Activated T-cell treated with anti-CD3 and anti-CD28 coated beads, Interleukin-2, amount 50 U/mL, for 72 hours (primary cell): ENCODE measurements around the gene TUBE1. TPM values are rescaled to one million over a fixed set of nuclear protein-coding genes. Genes with fewer than 3 reads are reported as not detected.

Experiments
- ATAC-seq, 2 donors: fragments of 150-1000 bp; cut with Tn5 transposase; replicated peaks in 1 of 2; 2 replicates each; pipeline ENCODE4 v1.10.0; 2021; ENCODE audit warnings: moderate library complexity in 2 of 2, mild to moderate bottlenecking in 1 of 2
- DNase-seq, 2 donors: peaks; one replicate each; pipeline ENCODE4 v3.0.0; 2021 to 2022; ENCODE audit warnings: mixed read lengths in 1 of 2
- H3K27ac Mint-ChIP-seq: one replicate; pipeline ENCODE4 v1.8.0; 2022; ENCODE audit warnings: mild to moderate bottlenecking, moderate library complexity, mixed read lengths
- H3K27me3 Mint-ChIP-seq: one replicate; pipeline ENCODE4 v1.8.0; 2022; ENCODE audit warnings: low read depth, mixed read lengths
- H3K36me3 Mint-ChIP-seq, 2 donors: one replicate each; pipeline ENCODE4 v1.8.0; 2022; ENCODE audit warnings: mixed read lengths in 2 of 2, mild to moderate bottlenecking in 1 of 2; ENCODE audit not compliant: insufficient read depth in 2 of 2
- H3K4me1 Mint-ChIP-seq: one replicate; pipeline ENCODE4 v1.8.0; 2022; ENCODE audit warnings: low read depth, mixed read lengths
- H3K4me3 Mint-ChIP-seq, 2 donors: one replicate each; pipeline ENCODE4 v1.8.0; 2022; ENCODE audit warnings: mild to moderate bottlenecking in 2 of 2, mixed read lengths in 2 of 2, moderate library complexity in 2 of 2
- H3K9me3 Mint-ChIP-seq, 2 donors: one replicate each; pipeline ENCODE4 v1.8.0; 2022; ENCODE audit warnings: mixed read lengths in 2 of 2
- total RNA-seq, 2 donors: library from RNA; stranded (reverse); gene quantifications; one replicate each; pipeline ENCODE4 v1.2.3, GENCODE V29; 2022

The TUBE1 gene, protein sequence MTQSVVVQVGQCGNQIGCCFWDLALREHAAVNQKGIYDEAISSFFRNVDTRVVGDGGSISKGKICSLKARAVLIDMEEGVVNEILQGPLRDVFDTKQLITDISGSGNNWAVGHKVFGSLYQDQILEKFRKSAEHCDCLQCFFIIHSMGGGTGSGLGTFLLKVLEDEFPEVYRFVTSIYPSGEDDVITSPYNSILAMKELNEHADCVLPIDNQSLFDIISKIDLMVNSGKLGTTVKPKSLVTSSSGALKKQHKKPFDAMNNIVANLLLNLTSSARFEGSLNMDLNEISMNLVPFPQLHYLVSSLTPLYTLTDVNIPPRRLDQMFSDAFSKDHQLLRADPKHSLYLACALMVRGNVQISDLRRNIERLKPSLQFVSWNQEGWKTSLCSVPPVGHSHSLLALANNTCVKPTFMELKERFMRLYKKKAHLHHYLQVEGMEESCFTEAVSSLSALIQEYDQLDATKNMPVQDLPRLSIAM
- 10 to 100 TPM; 66.4 to 76.6 TPM for total RNA-seq

DNA sequence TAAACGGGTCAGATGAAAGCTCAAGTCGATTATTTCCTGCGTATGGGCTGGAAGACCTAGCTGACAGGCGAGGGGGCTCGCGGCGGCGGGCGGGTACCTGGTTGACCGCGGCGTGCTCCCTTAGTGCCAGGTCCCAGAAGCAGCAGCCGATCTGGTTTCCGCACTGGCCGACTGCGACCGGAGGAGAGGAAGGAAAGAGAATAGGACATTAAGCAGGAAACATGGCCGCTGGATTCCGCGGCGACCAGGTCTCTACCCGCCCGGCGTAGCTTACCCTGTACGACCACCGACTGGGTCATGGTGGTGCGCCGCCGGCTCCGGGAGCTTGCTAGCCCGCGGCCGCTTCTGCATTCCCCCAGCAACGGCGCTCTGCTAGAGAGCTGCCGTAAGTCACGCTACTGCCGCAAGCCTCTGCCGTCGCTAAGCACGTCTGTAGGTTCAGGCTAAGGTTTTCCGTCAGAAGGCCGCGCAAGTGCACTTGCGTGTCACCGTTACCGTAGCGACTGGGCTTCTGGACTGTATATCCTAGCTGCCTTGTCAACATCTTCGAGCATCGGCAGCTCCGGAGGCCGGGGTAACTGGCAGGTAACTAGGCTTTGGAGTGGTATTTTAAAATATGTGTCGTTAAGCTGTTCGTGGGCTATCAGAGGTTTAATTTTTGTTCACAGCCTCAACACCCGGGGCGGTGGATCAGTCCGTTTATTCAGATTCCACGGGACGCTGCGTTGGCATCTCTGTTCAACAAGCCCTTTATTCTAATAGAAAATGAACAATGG lies at the start of gene TUBE1, which contains the start of gene FAM229B:
TUBE1 (minus strand) TSS at position 347 of the 776 bp plus-strand sequence; CDS start at position 299, 48 bp downstream.
FAM229B (plus strand) TSS at position 456 of the 776 bp plus-strand sequence. CDS start 11,693 bp downstream, outside the sequence.
- no peaks in the 10 kb centered on the region for H3K9me3 Mint-ChIP-seq
- peaks cover 1 to 8% of the 10 kb centered on the region in 2 donors for H3K36me3 Mint-ChIP-seq
- ATAC-seq: peak; percentile 97 to 98
- no peak within 1 kb of the TSS for H3K27ac Mint-ChIP-seq
- peaks cover 14% of the 10 kb centered on the region for H3K27me3 Mint-ChIP-seq
- no peak within 1 kb of the TSS for H3K4me3 Mint-ChIP-seq
- H3K4me1 Mint-ChIP-seq: peaks cover 10% of the 10 kb centered on the region
- DNase-seq: peak; percentile 88 to 94

DNA sequence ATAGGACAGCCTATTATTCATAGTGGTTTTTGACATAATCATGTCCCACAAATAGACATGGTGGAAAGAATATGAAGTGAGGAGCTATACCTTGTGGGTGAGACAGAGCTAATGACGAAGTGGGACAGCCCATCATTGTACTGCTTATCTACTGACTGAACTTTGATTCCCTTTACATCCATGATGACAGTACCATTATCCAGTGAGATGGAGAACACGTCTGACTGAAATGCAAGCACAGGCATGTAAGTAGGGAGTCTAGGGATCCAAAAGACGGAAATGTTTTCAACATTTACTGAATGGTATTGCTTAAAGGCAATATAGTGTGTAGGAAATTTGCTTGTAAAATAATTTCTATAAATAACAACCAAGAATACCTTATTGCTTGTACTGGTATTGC lies 43.6 kb upstream of the TUBE1 start:
- no peaks in the 10 kb centered on the region for H3K36me3 Mint-ChIP-seq
- H3K27me3 Mint-ChIP-seq: peaks cover 15% of the 10 kb centered on the region
- H3K4me3 Mint-ChIP-seq: no peak overlapping the region
- DNase-seq (no peak), ATAC-seq (no peak)
- H3K4me1 Mint-ChIP-seq: peaks cover 6% of the 10 kb centered on the region
- H3K9me3 Mint-ChIP-seq: no peaks in the 10 kb centered on the region
- H3K27ac Mint-ChIP-seq: no peak overlapping the region

DNA sequence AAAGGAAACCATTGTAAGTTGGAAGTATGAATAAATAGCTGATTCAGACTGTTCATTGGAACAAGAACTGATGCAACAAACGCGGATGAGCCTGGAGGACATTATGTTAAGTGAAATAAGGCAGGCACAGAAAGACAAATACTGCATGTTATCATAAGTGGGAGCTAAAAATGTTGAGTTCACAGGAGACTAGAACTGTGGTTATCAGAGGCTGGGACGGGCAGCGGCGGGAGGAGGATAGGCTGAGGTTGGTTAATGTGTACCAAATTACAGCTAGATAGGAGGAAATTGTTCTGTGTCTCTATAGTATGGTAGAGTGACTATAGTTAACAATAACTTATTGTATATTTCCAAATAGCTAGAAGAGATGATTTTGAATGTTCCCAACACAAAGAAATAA lies 40.9 kb upstream of the TUBE1 start:
- H3K27ac Mint-ChIP-seq: no peak overlapping the region
- DNase-seq (no peak), ATAC-seq (no peak)
- peaks cover 6% of the 10 kb centered on the region for H3K4me1 Mint-ChIP-seq
- peaks cover 13% of the 10 kb centered on the region for H3K27me3 Mint-ChIP-seq
- no peak overlapping the region for H3K4me3 Mint-ChIP-seq
- H3K36me3 Mint-ChIP-seq: no peaks in the 10 kb centered on the region
- no peaks in the 10 kb centered on the region for H3K9me3 Mint-ChIP-seq

DNA sequence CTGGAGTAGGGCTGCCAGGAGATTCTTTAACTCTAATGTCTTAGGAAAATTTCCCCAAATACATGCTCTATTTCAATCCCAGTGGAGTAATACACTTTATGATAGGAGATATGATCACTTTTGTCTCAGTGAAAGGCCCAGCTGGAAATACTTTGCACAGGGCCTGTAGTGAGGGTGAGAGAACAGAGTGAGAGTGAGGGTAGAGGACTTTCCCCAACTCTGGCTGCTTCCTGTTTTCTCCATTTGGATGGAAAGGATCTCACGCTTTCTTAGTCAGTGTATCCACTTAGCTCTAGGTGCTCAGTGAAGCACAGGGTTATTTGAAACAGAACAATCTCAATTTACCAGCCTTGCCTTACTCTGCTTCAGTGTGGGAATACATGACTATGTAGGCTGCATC lies 36.7 kb upstream of the TUBE1 start:
- Mint-ChIP-seq H3K4me1 (peaks cover 6% of the 10 kb centered on the region), H3K27me3 (peaks cover 13% of the 10 kb centered on the region), H3K36me3 (no peaks in the 10 kb centered on the region), H3K9me3 (no peaks in the 10 kb centered on the region), H3K27ac (no peak overlapping the region), H3K4me3 (no peak overlapping the region)
- ATAC-seq (no peak), DNase-seq (no peak)

DNA sequence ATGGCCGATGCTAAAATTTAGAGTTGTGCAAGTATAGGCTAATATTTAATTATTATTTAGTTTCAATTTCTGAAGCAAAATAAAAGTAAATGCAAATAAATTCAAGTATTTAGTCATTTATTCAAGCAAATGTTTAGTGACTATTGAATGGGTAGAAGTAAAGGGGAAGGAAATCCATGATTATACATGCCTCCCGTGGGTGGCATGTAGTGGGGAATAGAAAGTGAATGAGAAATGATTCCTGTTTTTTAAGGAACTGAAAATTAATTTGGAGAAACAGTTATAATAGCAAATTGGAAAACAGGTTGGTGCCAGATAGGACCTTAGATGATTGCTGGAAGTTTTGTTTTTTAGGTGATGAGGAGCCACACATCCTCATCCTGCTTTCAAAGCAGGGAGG lies 35.5 kb upstream of the TUBE1 start:
- Mint-ChIP-seq H3K4me3 (no peak overlapping the region), H3K36me3 (no peaks in the 10 kb centered on the region), H3K9me3 (no peaks in the 10 kb centered on the region), H3K4me1 (peaks cover 6% of the 10 kb centered on the region), H3K27ac (no peak overlapping the region), H3K27me3 (peaks cover 6% of the 10 kb centered on the region)
- ATAC-seq (no peak), DNase-seq (no peak)

DNA sequence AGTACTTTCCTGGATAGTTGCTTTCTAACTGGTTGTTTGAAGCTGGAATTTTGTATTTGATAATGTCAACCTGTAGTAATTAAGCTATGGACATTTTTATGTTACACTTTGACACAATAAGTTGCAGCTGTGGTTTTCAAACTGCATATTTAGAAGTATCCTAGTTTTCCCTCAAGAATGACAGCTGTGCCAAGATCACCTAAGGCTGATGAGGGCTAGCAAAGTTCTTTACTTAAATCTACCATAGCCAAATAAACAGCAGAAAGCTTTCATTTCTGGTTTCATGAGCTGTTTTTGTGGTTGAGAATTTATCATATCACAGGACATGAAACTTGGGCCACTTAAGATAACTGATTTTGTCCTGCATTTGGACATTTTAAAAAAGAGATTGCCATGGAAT lies 30.8 kb upstream of the TUBE1 start:
- ATAC-seq (no peak), DNase-seq (no peak)
- Mint-ChIP-seq H3K27me3 (no peaks in the 10 kb centered on the region), H3K4me1 (peaks cover 22% of the 10 kb centered on the region), H3K4me3 (no peak overlapping the region), H3K27ac (no peak overlapping the region), H3K9me3 (no peaks in the 10 kb centered on the region), H3K36me3 (no peaks in the 10 kb centered on the region)

DNA sequence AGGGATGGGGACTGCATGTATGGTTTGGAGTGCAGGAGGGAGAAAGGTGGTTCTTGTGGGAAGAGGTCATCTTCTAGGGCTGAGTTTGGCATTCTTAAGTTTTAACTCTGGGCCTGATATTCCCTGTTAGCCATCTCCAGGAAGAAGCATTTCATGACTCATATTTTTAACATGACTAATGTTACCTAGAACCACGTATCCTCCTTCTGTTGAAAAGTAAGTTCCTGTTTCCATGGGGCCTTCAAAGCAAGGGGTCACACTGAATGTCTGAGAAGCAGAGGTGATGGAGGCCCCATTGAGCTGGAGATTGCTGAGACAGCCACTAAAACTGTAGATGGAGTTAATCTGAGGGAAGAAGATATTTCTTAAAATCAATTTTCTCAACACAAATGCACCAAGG lies 30.3 kb upstream of the TUBE1 start:
- Mint-ChIP-seq H3K4me3 (peak overlapping the region; percentile 14 to 56), H3K27ac (no peak overlapping the region), H3K27me3 (peaks cover 3% of the 10 kb centered on the region), H3K36me3 (no peaks in the 10 kb centered on the region), H3K9me3 (no peaks in the 10 kb centered on the region), H3K4me1 (peaks cover 22% of the 10 kb centered on the region)
- peak in 1 of 2 donors; percentile 4 for DNase-seq
- peak; percentile 56 to 86 for ATAC-seq

DNA sequence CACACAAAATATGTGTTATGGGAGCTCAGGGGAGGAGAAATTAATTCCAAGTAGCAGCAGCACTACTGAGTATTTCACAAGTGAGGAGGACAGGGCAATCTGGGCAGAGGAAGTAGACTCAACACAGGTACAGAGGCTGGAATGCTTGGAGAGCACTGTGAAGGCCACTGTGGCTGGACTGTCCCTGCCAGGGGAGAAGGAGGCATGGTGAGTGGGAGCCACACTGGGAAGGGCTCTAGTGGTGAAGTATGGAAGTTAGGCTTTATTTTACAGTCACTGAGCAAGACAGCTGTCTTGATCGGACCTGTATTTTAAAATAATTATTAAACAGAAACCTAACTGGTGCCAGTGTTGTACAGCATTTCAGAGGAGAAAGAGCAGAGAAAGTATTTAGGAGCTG lies 28.9 kb upstream of the TUBE1 start:
- Mint-ChIP-seq H3K4me1 (peaks cover 22% of the 10 kb centered on the region), H3K9me3 (no peaks in the 10 kb centered on the region), H3K27me3 (peaks cover 14% of the 10 kb centered on the region), H3K4me3 (no peak overlapping the region), H3K27ac (no peak overlapping the region), H3K36me3 (no peaks in the 10 kb centered on the region)
- ATAC-seq: no peak
- no peak for DNase-seq

DNA sequence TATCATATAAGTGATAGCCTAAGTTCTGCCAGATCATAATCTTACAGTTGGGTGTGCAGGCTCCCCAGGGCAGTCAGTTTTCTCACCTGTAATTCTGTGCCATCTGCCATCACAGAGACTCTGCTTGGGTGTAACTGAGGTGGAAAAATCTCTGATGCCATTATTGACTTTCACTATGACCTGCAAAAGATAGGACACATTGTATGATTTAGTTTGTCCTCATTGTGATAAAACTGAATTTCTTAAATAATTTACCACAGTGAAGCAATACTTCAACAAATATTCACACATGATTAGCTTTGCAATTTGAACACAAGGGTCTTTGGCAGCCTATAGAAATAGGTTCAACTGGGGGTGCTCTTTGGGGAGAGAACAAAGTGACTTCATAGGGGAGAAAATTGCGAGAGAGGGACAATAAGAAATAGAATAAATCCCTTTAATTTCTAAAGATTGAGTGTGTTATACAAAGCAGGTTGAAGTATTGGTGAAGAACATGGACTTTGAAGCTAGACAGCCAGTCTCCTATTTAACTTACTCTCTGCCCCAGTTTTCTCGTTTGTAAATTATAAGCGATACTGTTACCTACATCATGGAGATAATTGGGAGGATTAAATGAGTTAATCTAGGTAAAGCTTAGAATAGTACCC lies 27.4 kb upstream of the TUBE1 start:
- peaks cover 22% of the 10 kb centered on the region for H3K4me1 Mint-ChIP-seq
- no peak overlapping the region for H3K4me3 Mint-ChIP-seq
- H3K27ac Mint-ChIP-seq: no peak overlapping the region
- DNase-seq (no peak), ATAC-seq (no peak)
- H3K36me3 Mint-ChIP-seq: no peaks in the 10 kb centered on the region
- no peaks in the 10 kb centered on the region for H3K9me3 Mint-ChIP-seq
- H3K27me3 Mint-ChIP-seq: peaks cover 14% of the 10 kb centered on the region

DNA sequence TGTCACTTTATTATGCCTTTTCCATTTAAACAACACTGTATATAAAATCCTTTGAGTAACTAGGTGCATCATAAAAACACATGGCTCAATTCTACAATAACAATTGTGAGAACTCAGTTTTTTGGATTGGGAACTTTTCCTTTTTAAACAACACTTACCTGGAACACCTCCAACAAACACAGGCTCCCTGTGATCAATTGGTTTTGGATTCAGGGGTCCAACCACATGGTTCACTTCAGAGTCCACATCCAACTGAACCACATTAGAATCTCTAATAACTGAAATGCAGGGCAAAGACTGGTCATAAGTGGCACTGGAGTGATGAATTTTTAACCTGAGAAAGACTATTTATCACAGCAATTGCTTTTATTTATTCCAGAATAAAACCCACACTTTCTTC lies 26.6 kb upstream of the TUBE1 start:
- no peak for ATAC-seq
- Mint-ChIP-seq H3K4me1 (peaks cover 22% of the 10 kb centered on the region), H3K4me3 (no peak overlapping the region), H3K27me3 (peaks cover 14% of the 10 kb centered on the region), H3K27ac (no peak overlapping the region), H3K9me3 (no peaks in the 10 kb centered on the region), H3K36me3 (no peaks in the 10 kb centered on the region)
- DNase-seq: no peak

DNA sequence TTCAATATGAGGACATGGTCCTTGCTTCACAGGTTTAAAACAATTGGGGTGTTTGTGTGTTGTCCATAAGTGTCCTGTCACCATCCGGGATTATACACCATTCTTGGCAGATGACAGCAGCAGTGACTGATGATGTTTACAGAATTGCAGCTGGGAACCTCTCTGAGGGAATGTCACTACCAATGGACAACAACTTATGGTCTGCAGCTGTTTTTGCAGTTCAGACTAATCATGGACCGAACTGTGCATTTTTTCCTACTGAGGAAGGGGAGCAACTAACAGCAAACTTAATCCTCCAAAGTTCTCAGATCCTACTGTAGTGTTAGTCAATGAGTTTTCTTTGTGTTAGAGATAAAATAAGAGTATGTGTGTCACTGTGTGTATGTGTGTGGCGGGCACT lies 26.1 kb upstream of the TUBE1 start:
- ATAC-seq (no peak), DNase-seq (no peak)
- Mint-ChIP-seq H3K9me3 (no peaks in the 10 kb centered on the region), H3K4me3 (no peak overlapping the region), H3K27ac (no peak overlapping the region), H3K36me3 (no peaks in the 10 kb centered on the region), H3K4me1 (peaks cover 22% of the 10 kb centered on the region), H3K27me3 (peaks cover 14% of the 10 kb centered on the region)

DNA sequence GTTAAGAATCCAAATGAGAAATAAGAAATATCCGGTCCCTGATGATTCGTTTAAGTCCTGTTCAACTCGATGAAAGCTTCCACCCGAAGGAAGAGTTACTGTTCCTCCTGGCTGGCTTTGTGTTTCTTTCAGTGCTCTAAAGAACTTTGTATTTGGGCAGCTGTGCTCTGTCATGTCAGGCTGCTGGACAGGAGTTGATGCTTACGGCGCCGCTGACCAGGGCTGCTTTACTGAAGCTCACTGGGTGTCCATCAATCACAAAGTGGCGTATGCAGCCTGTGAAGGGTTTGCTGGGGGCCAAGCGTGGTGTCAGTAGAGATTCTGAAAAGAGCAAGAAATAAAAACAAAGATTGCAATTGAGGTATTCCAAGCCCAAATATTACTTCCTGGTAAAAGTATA lies 22.0 kb upstream of the TUBE1 start:
- ATAC-seq (no peak), DNase-seq (no peak)
- H3K4me3 Mint-ChIP-seq: no peak overlapping the region
- H3K4me1 Mint-ChIP-seq: no peaks in the 10 kb centered on the region
- no peak overlapping the region for H3K27ac Mint-ChIP-seq
- H3K9me3 Mint-ChIP-seq: peaks cover 2 to 4% of the 10 kb centered on the region in 2 donors
- H3K27me3 Mint-ChIP-seq: peaks cover 14% of the 10 kb centered on the region
- peaks cover 2 to 4% of the 10 kb centered on the region in 2 donors for H3K36me3 Mint-ChIP-seq

DNA sequence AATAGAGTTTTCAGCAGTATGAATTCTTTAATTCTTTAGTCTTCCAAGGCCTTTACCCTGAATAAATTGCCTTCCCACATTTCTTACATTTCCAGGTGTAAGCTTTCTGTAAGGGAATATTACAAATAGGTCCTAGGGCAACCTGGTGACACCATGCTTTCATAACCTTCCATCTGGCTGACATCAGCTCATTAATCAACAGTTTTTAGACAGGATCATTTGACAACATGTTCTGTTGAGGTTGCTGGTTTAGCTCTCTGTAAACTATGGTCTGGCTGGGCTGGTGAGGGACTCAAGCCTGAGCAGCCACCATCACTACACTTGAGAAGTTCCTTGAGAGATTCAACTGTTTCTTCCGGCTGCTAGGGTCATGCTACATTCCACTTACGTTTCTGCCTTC lies 19.3 kb upstream of the TUBE1 start:
- H3K4me3 Mint-ChIP-seq: no peak overlapping the region
- H3K27me3 Mint-ChIP-seq: peaks cover 1% of the 10 kb centered on the region
- peaks cover 2 to 4% of the 10 kb centered on the region in 2 donors for H3K36me3 Mint-ChIP-seq
- DNase-seq: no peak
- no peak for ATAC-seq
- H3K27ac Mint-ChIP-seq: no peak overlapping the region
- no peaks in the 10 kb centered on the region for H3K4me1 Mint-ChIP-seq
- H3K9me3 Mint-ChIP-seq: peaks cover 2 to 4% of the 10 kb centered on the region in 2 donors
